Thyroid gland (tissue), 4 donors: ENCODE measurements around the gene FKRP.

ENCODE experiments used
- POLR2A ChIP-seq, 2 donors: fragments of 450-650 bp; IDR thresholded peaks; one replicate each; pipeline ENCODE4 v1.6.1; 2017; ENCODE audit warnings: antibody characterized with exemption in 2 of 2, mild to moderate bottlenecking in 2 of 2, moderate library complexity in 1 of 2
- TF ChIP-seq, protein P1 (sequence below), 6 experiments: fragments of 200-600 bp in 3 of 6; fragments of 450-650 bp in 3 of 6; sonication (generic) in 3 of 6; IDR thresholded peaks; one replicate each; pipeline ENCODE4 v1.5.1; 2016 to 2019; ENCODE audit warnings: antibody characterized with exemption in 6 of 6, mild to moderate bottlenecking in 2 of 6, inconsistent platforms in 1 of 6, moderate library complexity in 1 of 6

DNA sequence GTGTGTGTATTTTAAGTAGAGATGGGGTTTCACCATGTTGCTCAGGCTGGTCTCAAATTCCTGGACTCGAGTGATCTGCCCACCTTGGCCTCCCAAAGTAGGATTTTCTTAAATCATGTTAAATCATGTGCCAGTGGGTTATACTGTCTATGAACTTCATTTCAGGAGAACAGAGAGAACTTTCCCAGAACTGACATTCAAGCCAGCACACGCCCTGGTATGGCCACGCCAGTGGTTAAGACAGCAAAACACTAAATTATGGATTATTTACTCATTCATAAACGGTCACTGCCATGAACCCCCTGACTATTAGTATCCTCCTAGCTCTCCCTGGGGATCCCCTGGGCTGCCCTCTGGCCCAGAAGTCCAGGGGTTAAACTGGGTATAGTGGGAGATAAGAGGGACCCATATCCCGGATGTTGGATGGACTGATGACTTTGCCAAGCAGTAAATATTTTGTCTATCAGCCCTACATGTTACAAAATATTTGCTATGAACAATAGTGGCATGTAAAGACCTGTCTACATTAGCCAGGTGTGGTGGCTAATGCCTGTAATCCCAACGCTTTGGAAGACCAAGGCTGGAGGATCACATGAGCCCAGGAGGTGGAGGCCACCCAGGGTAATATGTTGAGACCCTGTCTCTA is 16.5 kb downstream of the FKRP start:
- TF ChIP-seq, protein P1, sequence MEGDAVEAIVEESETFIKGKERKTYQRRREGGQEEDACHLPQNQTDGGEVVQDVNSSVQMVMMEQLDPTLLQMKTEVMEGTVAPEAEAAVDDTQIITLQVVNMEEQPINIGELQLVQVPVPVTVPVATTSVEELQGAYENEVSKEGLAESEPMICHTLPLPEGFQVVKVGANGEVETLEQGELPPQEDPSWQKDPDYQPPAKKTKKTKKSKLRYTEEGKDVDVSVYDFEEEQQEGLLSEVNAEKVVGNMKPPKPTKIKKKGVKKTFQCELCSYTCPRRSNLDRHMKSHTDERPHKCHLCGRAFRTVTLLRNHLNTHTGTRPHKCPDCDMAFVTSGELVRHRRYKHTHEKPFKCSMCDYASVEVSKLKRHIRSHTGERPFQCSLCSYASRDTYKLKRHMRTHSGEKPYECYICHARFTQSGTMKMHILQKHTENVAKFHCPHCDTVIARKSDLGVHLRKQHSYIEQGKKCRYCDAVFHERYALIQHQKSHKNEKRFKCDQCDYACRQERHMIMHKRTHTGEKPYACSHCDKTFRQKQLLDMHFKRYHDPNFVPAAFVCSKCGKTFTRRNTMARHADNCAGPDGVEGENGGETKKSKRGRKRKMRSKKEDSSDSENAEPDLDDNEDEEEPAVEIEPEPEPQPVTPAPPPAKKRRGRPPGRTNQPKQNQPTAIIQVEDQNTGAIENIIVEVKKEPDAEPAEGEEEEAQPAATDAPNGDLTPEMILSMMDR (IDR thresholded peaks at IDR 0.05), result no peak
- TF ChIP-seq POLR2A (IDR thresholded peaks at IDR 0.05), result no peak
